ENCODE measurements around the gene RNF220.

The RNF220 gene

GRCh38 chr1:44603718-44604117, 198.7 kb downstream of the RNF220 start:
- no peak for DNase-seq (ENCODE audit: low read depth, low spot score)
- H3K27ac ChIP-seq (ENCODE audit: low read length) = no peak overlapping the region
- no peaks in the 10 kb centered on the region for H3K9me3 ChIP-seq (ENCODE audit: control insufficient read depth, insufficient read depth, low read length)
- no CpG with 5 or more reads among the region's 4 CpGs for WGBS (ENCODE audit: insufficient coverage, insufficient read length)
- H3K36me3 ChIP-seq (ENCODE audit: control insufficient read depth, insufficient read depth, low read length) = no peaks in the 10 kb centered on the region
- no peak overlapping the region for H3K4me3 ChIP-seq (ENCODE audit: low read length)
- H3K27me3 ChIP-seq (ENCODE audit: control insufficient read depth, insufficient read depth, low read length) = no peaks in the 10 kb centered on the region
- H3K4me1 ChIP-seq (ENCODE audit: control insufficient read depth, insufficient read depth, low read length) = no peaks in the 10 kb centered on the region

- Histone ChIP-seq H3K4me3 (ENCODE audit: low read length) (no peak overlapping the region), H3K27me3 (ENCODE audit: control insufficient read depth, insufficient read depth, low read length) (no peaks in the 10 kb centered on the region), H3K36me3 (ENCODE audit: control insufficient read depth, insufficient read depth, low read length) (no peaks in the 10 kb centered on the region), H3K27ac (ENCODE audit: low read length) (no peak overlapping the region), H3K9me3 (ENCODE audit: control insufficient read depth, insufficient read depth, low read length) (no peaks in the 10 kb centered on the region), H3K4me1 (ENCODE audit: control insufficient read depth, insufficient read depth, low read length) (no peaks in the 10 kb centered on the region)
- no CpG with 5 or more reads among the region's 3 CpGs for WGBS (ENCODE audit: insufficient coverage, insufficient read length)
- no peak for DNase-seq (ENCODE audit: low read depth, low spot score)
These were observed 199.3 kb downstream of the RNF220 start for GRCh38 chr1:44604157-44604955.

GRCh38 chr1:44605914-44606615, 201.0 kb downstream of the RNF220 start:
- H3K27me3 ChIP-seq (ENCODE audit: control insufficient read depth, insufficient read depth, low read length) = no peaks in the 10 kb centered on the region

GRCh38 chr1:44606701-44607281, 201.7 kb downstream of the RNF220 start:
- H3K9me3 ChIP-seq (ENCODE audit: control insufficient read depth, insufficient read depth, low read length) = no peaks in the 10 kb centered on the region
- no peak overlapping the region for H3K4me3 ChIP-seq (ENCODE audit: low read length)
- WGBS (ENCODE audit: insufficient coverage, insufficient read length) = no CpG with 5 or more reads among the region's 8 CpGs
- H3K27me3 ChIP-seq (ENCODE audit: control insufficient read depth, insufficient read depth, low read length) = no peaks in the 10 kb centered on the region
- DNase-seq (ENCODE audit: low read depth, low spot score) = no peak
- H3K4me1 ChIP-seq (ENCODE audit: control insufficient read depth, insufficient read depth, low read length) = peaks cover 5% of the 10 kb centered on the region; the same call in 1 of the 2 replicates
- H3K36me3 ChIP-seq (ENCODE audit: control insufficient read depth, insufficient read depth, low read length) = no peaks in the 10 kb centered on the region
- H3K27ac ChIP-seq (ENCODE audit: low read length) = no peak overlapping the region

More at GRCh38 chr1:44605914-44606615, 201.0 kb downstream of the RNF220 start:
- no peaks in the 10 kb centered on the region for H3K36me3 ChIP-seq (ENCODE audit: control insufficient read depth, insufficient read depth, low read length)
- no peaks in the 10 kb centered on the region for H3K9me3 ChIP-seq (ENCODE audit: control insufficient read depth, insufficient read depth, low read length)
- DNase-seq (ENCODE audit: low read depth, low spot score) = no peak
- H3K4me1 ChIP-seq (ENCODE audit: control insufficient read depth, insufficient read depth, low read length) = peaks cover 5% of the 10 kb centered on the region; the same call in 1 of the 2 replicates
- H3K4me3 ChIP-seq (ENCODE audit: low read length) = no peak overlapping the region
- H3K27ac ChIP-seq (ENCODE audit: low read length) = no peak overlapping the region
- WGBS (ENCODE audit: insufficient coverage, insufficient read length) = no CpG with 5 or more reads among the region's 12 CpGs

- no CpG with 5 or more reads among the region's 6 CpGs for WGBS (ENCODE audit: insufficient coverage, insufficient read length)
- Histone ChIP-seq H3K9me3 (ENCODE audit: control insufficient read depth, insufficient read depth, low read length) (no peaks in the 10 kb centered on the region), H3K4me3 (ENCODE audit: low read length) (no peak overlapping the region), H3K27me3 (ENCODE audit: control insufficient read depth, insufficient read depth, low read length) (no peaks in the 10 kb centered on the region), H3K27ac (ENCODE audit: low read length) (no peak overlapping the region), H3K4me1 (ENCODE audit: control insufficient read depth, insufficient read depth, low read length) (peaks cover 5% of the 10 kb centered on the region; the same call in 1 of the 2 replicates), H3K36me3 (ENCODE audit: control insufficient read depth, insufficient read depth, low read length) (no peaks in the 10 kb centered on the region)
- no peak for DNase-seq (ENCODE audit: low read depth, low spot score)
These were observed 203.1 kb downstream of the RNF220 start for GRCh38 chr1:44608141-44608540.

- Histone ChIP-seq H3K4me3 (ENCODE audit: low read length) (no peak overlapping the region), H3K4me1 (ENCODE audit: control insufficient read depth, insufficient read depth, low read length) (peaks cover 5% of the 10 kb centered on the region; the same call in 1 of the 2 replicates), H3K27me3 (ENCODE audit: control insufficient read depth, insufficient read depth, low read length) (no peaks in the 10 kb centered on the region), H3K36me3 (ENCODE audit: control insufficient read depth, insufficient read depth, low read length) (no peaks in the 10 kb centered on the region), H3K9me3 (ENCODE audit: control insufficient read depth, insufficient read depth, low read length) (no peaks in the 10 kb centered on the region), H3K27ac (ENCODE audit: low read length) (no peak overlapping the region)
- no CpG with 5 or more reads among the region's 10 CpGs for WGBS (ENCODE audit: insufficient coverage, insufficient read length)
- DNase-seq (ENCODE audit: low read depth, low spot score) = no peak
These were observed 204.3 kb downstream of the RNF220 start for GRCh38 chr1:44609412-44609767.

- H3K4me1 ChIP-seq (ENCODE audit: control insufficient read depth, insufficient read depth, low read length) = peaks cover 5% of the 10 kb centered on the region; the same call in 1 of the 2 replicates
- WGBS (ENCODE audit: insufficient coverage, insufficient read length) = no CpG with 5 or more reads among the region's 25 CpGs
- H3K36me3 ChIP-seq (ENCODE audit: control insufficient read depth, insufficient read depth, low read length) = no peaks in the 10 kb centered on the region
- H3K9me3 ChIP-seq (ENCODE audit: control insufficient read depth, insufficient read depth, low read length) = no peaks in the 10 kb centered on the region
- no peak for DNase-seq (ENCODE audit: low read depth, low spot score)
- no peak overlapping the region for H3K27ac ChIP-seq (ENCODE audit: low read length)
- H3K27me3 ChIP-seq (ENCODE audit: control insufficient read depth, insufficient read depth, low read length) = no peaks in the 10 kb centered on the region
- H3K4me3 ChIP-seq (ENCODE audit: low read length) = no peak overlapping the region
These were observed 204.9 kb downstream of the RNF220 start for GRCh38 chr1:44609768-44610526.

GRCh38 chr1:44610527-44611148, 205.6 kb downstream of the RNF220 start:
- H3K4me1 ChIP-seq (ENCODE audit: control insufficient read depth, insufficient read depth, low read length) = peaks cover 5% of the 10 kb centered on the region; the same call in 1 of the 2 replicates
- no CpG with 5 or more reads among the region's 12 CpGs for WGBS (ENCODE audit: insufficient coverage, insufficient read length)

GRCh38 chr1:44611419-44611818, 206.4 kb downstream of the RNF220 start:
- no peak for DNase-seq (ENCODE audit: low read depth, low spot score)
- no peaks in the 10 kb centered on the region for H3K9me3 ChIP-seq (ENCODE audit: control insufficient read depth, insufficient read depth, low read length)
- peaks cover 5% of the 10 kb centered on the region; the same call in 1 of the 2 replicates for H3K4me1 ChIP-seq (ENCODE audit: control insufficient read depth, insufficient read depth, low read length)
- WGBS (ENCODE audit: insufficient coverage, insufficient read length) = no CpG with 5 or more reads among the region's 5 CpGs
- H3K4me3 ChIP-seq (ENCODE audit: low read length) = no peak overlapping the region
- H3K27ac ChIP-seq (ENCODE audit: low read length) = no peak overlapping the region
- no peaks in the 10 kb centered on the region for H3K27me3 ChIP-seq (ENCODE audit: control insufficient read depth, insufficient read depth, low read length)
- H3K36me3 ChIP-seq (ENCODE audit: control insufficient read depth, insufficient read depth, low read length) = no peaks in the 10 kb centered on the region

More at GRCh38 chr1:44610527-44611148, 205.6 kb downstream of the RNF220 start:
- Histone ChIP-seq H3K36me3 (ENCODE audit: control insufficient read depth, insufficient read depth, low read length) (no peaks in the 10 kb centered on the region), H3K27ac (ENCODE audit: low read length) (no peak overlapping the region), H3K9me3 (ENCODE audit: control insufficient read depth, insufficient read depth, low read length) (no peaks in the 10 kb centered on the region), H3K27me3 (ENCODE audit: control insufficient read depth, insufficient read depth, low read length) (no peaks in the 10 kb centered on the region), H3K4me3 (ENCODE audit: low read length) (no peak overlapping the region)
- no peak for DNase-seq (ENCODE audit: low read depth, low spot score)
